H9 (cell line): Measurements from ENCODE around the gene TRMT1. TPM values are rescaled to one million over a fixed set of nuclear protein-coding genes. Genes with fewer than 3 reads are reported as not detected.

Experiments used
- DNase-seq: peaks from one replicate; pipeline ENCODE4 v3.0.0-alpha.2; 2017
- H2AFZ ChIP-seq: one replicate; pipeline ENCODE4 v1.6.1; 2013; ENCODE audit warnings: mild to moderate bottlenecking, low read length, control low read depth, moderate library complexity
- H2AK5ac ChIP-seq: 2 replicates; pipeline ENCODE4 v1.6.1; 2013; ENCODE audit warnings: low read length, control low read depth, mixed read lengths; ENCODE audit not compliant: insufficient read length
- H2BK120ac ChIP-seq: one replicate; pipeline ENCODE4 v1.6.1; 2013; ENCODE audit warnings: low read depth, mild to moderate bottlenecking, low read length, control low read depth, inconsistent platforms; ENCODE audit not compliant: poor library complexity, severe bottlenecking
- H2BK12ac ChIP-seq: 2 replicates; pipeline ENCODE4 v1.6.1; 2013; ENCODE audit warnings: low read length, control low read depth, mixed read lengths, low read depth; ENCODE audit not compliant: insufficient read length
- H2BK15ac ChIP-seq: 2 replicates; pipeline ENCODE4 v1.6.1; 2013; ENCODE audit warnings: low read depth, low read length, control low read depth
- H2BK20ac ChIP-seq: one replicate; pipeline ENCODE4 v1.6.1; 2013; ENCODE audit warnings: low read depth, mild to moderate bottlenecking, low read length, control low read depth, inconsistent platforms; ENCODE audit not compliant: poor library complexity, severe bottlenecking
- H2BK5ac ChIP-seq: 2 replicates; pipeline ENCODE4 v1.6.1; 2013; ENCODE audit warnings: low read length, control low read depth, mixed read lengths; ENCODE audit not compliant: insufficient read length
- H3K14ac ChIP-seq: 2 replicates; pipeline ENCODE4 v1.6.1; 2013; ENCODE audit warnings: low read length, control low read depth; ENCODE audit not compliant: insufficient read depth
- H3K18ac ChIP-seq: 2 replicates; pipeline ENCODE4 v1.6.1; 2013; ENCODE audit warnings: low read depth, mild to moderate bottlenecking, mixed read lengths, low read length, control low read depth; ENCODE audit not compliant: insufficient read length
- H3K23ac ChIP-seq: 2 replicates; pipeline ENCODE4 v1.6.1; 2013; ENCODE audit warnings: low read length, control low read depth, mixed read lengths, low read depth; ENCODE audit not compliant: insufficient read length
- H3K23me2 ChIP-seq: 2 replicates; pipeline ENCODE4 v1.6.1; 2013; ENCODE audit warnings: low read depth, mild to moderate bottlenecking, mixed read lengths, low read length, control low read depth; ENCODE audit not compliant: insufficient read length, poor library complexity, severe bottlenecking
- H3K27ac ChIP-seq: 2 replicates; pipeline ENCODE4 v1.5.1; 2013; ENCODE audit warnings: low read length, control low read depth, mixed read lengths, low read depth; ENCODE audit not compliant: insufficient read length
- H3K27me3 ChIP-seq: 2 replicates; pipeline ENCODE4 v1.6.1; 2013; ENCODE audit warnings: low read length, control low read depth, inconsistent platforms; ENCODE audit not compliant: insufficient read depth
- H3K4ac ChIP-seq: 2 replicates; pipeline ENCODE4 v1.6.1; 2013; ENCODE audit warnings: low read depth, mild to moderate bottlenecking, control low read depth, inconsistent platforms, low read length, moderate library complexity
- H3K4me1 ChIP-seq: 2 replicates; pipeline ENCODE4 v1.6.1; 2013; ENCODE audit warnings: low read length, control low read depth, inconsistent platforms; ENCODE audit not compliant: insufficient read depth
- H3K4me2 ChIP-seq: 2 replicates; pipeline ENCODE4 v1.6.1; 2013; ENCODE audit warnings: low read length, control low read depth, mixed read lengths; ENCODE audit not compliant: insufficient read length, insufficient read depth
- H3K56ac ChIP-seq: 2 replicates; pipeline ENCODE4 v1.6.1; 2013; ENCODE audit warnings: low read depth, mild to moderate bottlenecking, mixed read lengths, low read length, control low read depth; ENCODE audit not compliant: insufficient read length
- H3K79me1 ChIP-seq: 2 replicates; pipeline ENCODE4 v1.6.1; 2013; ENCODE audit warnings: low read depth, mild to moderate bottlenecking, moderate library complexity, low read length, control low read depth, inconsistent platforms; ENCODE audit not compliant: insufficient read depth, poor library complexity, severe bottlenecking
- H3K79me2 ChIP-seq: 2 replicates; pipeline ENCODE4 v1.6.1; 2013; ENCODE audit warnings: low read length, control low read depth, inconsistent platforms; ENCODE audit not compliant: insufficient read depth
- H3K9ac ChIP-seq: 2 replicates; pipeline ENCODE4 v1.6.1; 2013; ENCODE audit warnings: low read length, control low read depth, mixed read lengths; ENCODE audit not compliant: insufficient read length; ENCODE audit errors: extremely low read depth
- H3K9me3 ChIP-seq: one replicate; pipeline ENCODE4 v1.6.1; 2013; ENCODE audit warnings: low read depth, low read length, inconsistent platforms; ENCODE audit not compliant: control insufficient read depth
- H3T11ph ChIP-seq: one replicate; pipeline ENCODE4 v1.6.1; 2013; ENCODE audit warnings: mild to moderate bottlenecking, low read length, control low read depth, inconsistent platforms
- H4K20me1 ChIP-seq: one replicate; pipeline ENCODE4 v1.6.1; 2013; ENCODE audit not compliant: control insufficient read depth, insufficient read length, insufficient read depth
- H4K5ac ChIP-seq: 2 replicates; pipeline ENCODE4 v1.6.1; 2013; ENCODE audit warnings: low read depth, mild to moderate bottlenecking, mixed read lengths, low read length, control low read depth; ENCODE audit not compliant: insufficient read length
- H4K8ac ChIP-seq: replicated peaks from 2 replicates; pipeline ENCODE4 v1.6.1; 2013; ENCODE audit warnings: low read length, control low read depth, mixed read lengths, low read depth; ENCODE audit not compliant: insufficient read length
- H4K91ac ChIP-seq: 2 replicates; pipeline ENCODE4 v1.6.1; 2013; ENCODE audit warnings: low read depth, mild to moderate bottlenecking, moderate library complexity, mixed read lengths, low read length, control low read depth; ENCODE audit not compliant: insufficient read length
- H3K27ac Mint-ChIP-seq, 3 experiments: 2 replicates in 2 of 3; 3 replicates in 1 of 3; pipeline ENCODE4 v1.8.0; 2020 to 2021; ENCODE audit warnings: mixed read lengths in 3 of 3, mild to moderate bottlenecking in 1 of 3, moderate library complexity in 1 of 3
- H3K27me3 Mint-ChIP-seq: 2 replicates; pipeline ENCODE4 v1.8.0; 2021; ENCODE audit warnings: low read depth, mild to moderate bottlenecking, moderate library complexity, mixed read lengths
- H3K36me3 Mint-ChIP-seq, 3 experiments: 2 replicates in 2 of 3; 3 replicates in 1 of 3; pipeline ENCODE4 v1.8.0; 2020 to 2021; ENCODE audit warnings: low read depth in 3 of 3, mixed read lengths in 3 of 3; ENCODE audit not compliant: insufficient read depth in 1 of 3
- H3K4me1 Mint-ChIP-seq, 2 experiments: 2 replicates each; pipeline ENCODE4 v1.8.0; 2020; ENCODE audit warnings: mixed read lengths in 2 of 2
- H3K4me3 Mint-ChIP-seq, 2 experiments: 2 replicates in 1 of 2; 3 replicates in 1 of 2; pipeline ENCODE4 v1.8.0; 2020 to 2021; ENCODE audit warnings: mild to moderate bottlenecking in 2 of 2, mixed read lengths in 2 of 2, moderate library complexity in 1 of 2
- H3K9me3 Mint-ChIP-seq, 2 experiments: 2 replicates in 1 of 2; 3 replicates in 1 of 2; pipeline ENCODE4 v1.8.0; 2020; ENCODE audit warnings: mild to moderate bottlenecking in 2 of 2, mixed read lengths in 2 of 2, moderate library complexity in 1 of 2
- CTCF ChIP-seq: fragments of 200-600 bp; sonication (generic); conservative IDR thresholded peaks from 3 replicates; pipeline ENCODE4 v1.8.0; 2021; ENCODE audit warnings: antibody characterized with exemption, mild to moderate bottlenecking
- WGBS: extraction: QIAGEN DNeasy Blood & Tissue Kit; methylation state at CpG from one replicate; pipeline ENCODE4 v1.1.7; 2013; ENCODE audit warnings: missing lambda C conversion rate, low lambda C conversion rate, mixed read lengths; ENCODE audit not compliant: insufficient read length; ENCODE audit errors: extremely low coverage; 5-methylcytosine and 5-hydroxymethylcytosine counted together
- total RNA-seq: library from RNA; stranded (reverse); gene quantifications from 2 replicates; pipeline ENCODE4 v1.2.1, GENCODE V29; 2021

Gene TRMT1
- total RNA-seq, 1 experiment from 2014 or later, result 95.7 TPM

GRCh38 chr19:13103581-13104359, 12.8 kb downstream of the TRMT1 start:
- Mint-ChIP-seq H3K27ac (no peak overlapping the region), H3K9me3 (peaks cover 3 to 7% of the 10 kb centered on the region in 2 experiments; a peak in 3 of 5 replicates), H3K36me3 (peaks cover 6 to 7% (median 7%) of the 10 kb centered on the region in 3 experiments), H3K27me3 (peaks cover 39% of the 10 kb centered on the region), H3K4me1 (peaks cover 10 to 14% of the 10 kb centered on the region in 2 experiments), H3K4me3 (no peak overlapping the region)
- Histone ChIP-seq H2AFZ (no peak overlapping the region), H3K23ac (no peak overlapping the region), H4K20me1 (peaks cover 3% of the 10 kb centered on the region), H2AK5ac (no peak overlapping the region), H4K5ac (no peak overlapping the region), H3K56ac (no peak overlapping the region), H3K4me2 (no peak overlapping the region), H3K9ac (no peak overlapping the region), H3K9me3 (no peaks in the 10 kb centered on the region), H3K27me3 (peaks cover 17% of the 10 kb centered on the region; the same call in 1 of the 2 replicates), H3K79me1 (no peaks in the 10 kb centered on the region), H3K79me2 (no peaks in the 10 kb centered on the region), H3K18ac (no peak overlapping the region), H4K91ac (no peak overlapping the region), H2BK20ac (no peak overlapping the region), H2BK120ac (no peak overlapping the region), H2BK15ac (no peak overlapping the region), H3K27ac (no peak overlapping the region), H3K14ac (no peak overlapping the region), H4K8ac (no peak overlapping the region), H3K4me1 (no peaks in the 10 kb centered on the region), H2BK5ac (no peak overlapping the region), H3K23me2 (peaks cover 3% of the 10 kb centered on the region), H3K4ac (no peak overlapping the region), H2BK12ac (no peak overlapping the region), H3T11ph (no peak overlapping the region)
- no CpG with 5 or more reads among the region's 13 CpGs for WGBS
- TF ChIP-seq CTCF, result no peak
- DNase-seq, result peak; percentile 25
